Left ventricle myocardium inferior (tissue), 1 donor: ENCODE results near the gene PELI1. TPM values are rescaled to one million over a fixed set of nuclear protein-coding genes. Genes with fewer than 3 reads are reported as not detected.

Source experiments
- DNase-seq: peaks from one replicate; pipeline ENCODE4 v3.0.0-alpha.2; 2020
- H3K27ac ChIP-seq: fragments of 200-600 bp; replicated peaks from 2 replicates; pipeline ENCODE4 v1.8.0; 2021
- H3K27me3 ChIP-seq: fragments of 200-600 bp; 2 replicates; pipeline ENCODE4 v1.8.0; 2021; ENCODE audit warnings: low read depth
- H3K36me3 ChIP-seq: fragments of 200-600 bp; 2 replicates; pipeline ENCODE4 v1.8.0; 2021
- H3K4me1 ChIP-seq: fragments of 200-600 bp; 2 replicates; pipeline ENCODE4 v1.8.0; 2021
- H3K4me3 ChIP-seq: fragments of 200-600 bp; 2 replicates; pipeline ENCODE4 v1.8.0; 2021; ENCODE audit warnings: mild to moderate bottlenecking, moderate library complexity
- H3K9me3 ChIP-seq: fragments of 200-600 bp; replicated peaks from 2 replicates; pipeline ENCODE4 v1.8.0; 2021
- CTCF ChIP-seq: fragments of 200-600 bp; IDR thresholded peaks from 2 replicates; pipeline ENCODE4 v1.8.0; 2021; ENCODE audit warnings: antibody characterized with exemption, mild to moderate bottlenecking, borderline replicate concordance
- intact Hi-C: fragments of 100-400 bp; cut with micrococcal nuclease; formaldehyde crosslinking; loops from one replicate; pipeline ENCODE4 v1.11.0; 2022
- total RNA-seq: library from RNA; stranded (reverse); fragmentation: NEBNext Ultra II Directional; extraction: Animal tissue kit (Norgen Biotek cat#: 25700); gene quantifications from one replicate; pipeline ENCODE4 v1.2.1, GENCODE V29; 2021
- donor health status: DM: no; HTN: yes; CAD: no; lungs with severe emphysema.

PELI1 gene
- total RNA-seq, 1 donor from 2014 or later, result 6.6 TPM

GRCh38 chr2:64165706-64166105 lies 21.5 kb upstream of the PELI1 start:
- TF ChIP-seq CTCF, result no peak
- H3K27ac ChIP-seq, result no peak overlapping the region
- no peaks in the 10 kb centered on the region for H3K9me3 ChIP-seq
- no peaks in the 10 kb centered on the region for H3K4me1 ChIP-seq
- intact Hi-C loops, result no loop called here
- H3K27me3 ChIP-seq, result no peaks in the 10 kb centered on the region
- H3K4me3 ChIP-seq, result no peak overlapping the region
- no peak for DNase-seq
- no peaks in the 10 kb centered on the region for H3K36me3 ChIP-seq

- no peak overlapping the region for H3K4me3 ChIP-seq
- intact Hi-C loops, result no loop called here
- no peaks in the 10 kb centered on the region for H3K9me3 ChIP-seq
- no peak for DNase-seq
- no peaks in the 10 kb centered on the region for H3K4me1 ChIP-seq
- H3K36me3 ChIP-seq, result no peaks in the 10 kb centered on the region
- no peak overlapping the region for H3K27ac ChIP-seq
- TF ChIP-seq CTCF, result no peak
- H3K27me3 ChIP-seq, result no peaks in the 10 kb centered on the region
Measured at GRCh38 chr2:64164629-64165028, 20.4 kb upstream of the PELI1 start.

- Histone ChIP-seq H3K4me3 (no peak overlapping the region), H3K27ac (no peak overlapping the region), H3K9me3 (no peaks in the 10 kb centered on the region), H3K4me1 (peaks cover 6% of the 10 kb centered on the region), H3K36me3 (no peaks in the 10 kb centered on the region), H3K27me3 (no peaks in the 10 kb centered on the region)
- intact Hi-C loops, result no loop called here
- no peak for DNase-seq
- TF ChIP-seq CTCF, result no peak
Measured at GRCh38 chr2:64162516-64162915, 18.3 kb upstream of the PELI1 start.

- H3K27me3 ChIP-seq, result no peaks in the 10 kb centered on the region
- H3K27ac ChIP-seq, result no peak overlapping the region
- intact Hi-C loops, result no loop called here
- H3K36me3 ChIP-seq, result no peaks in the 10 kb centered on the region
- no peaks in the 10 kb centered on the region for H3K9me3 ChIP-seq
- no peak overlapping the region for H3K4me3 ChIP-seq
- DNase-seq, result no peak
- TF ChIP-seq CTCF, result no peak
- H3K4me1 ChIP-seq, result peaks cover 7% of the 10 kb centered on the region
Measured at GRCh38 chr2:64157792-64158191, 13.6 kb upstream of the PELI1 start.

- TF ChIP-seq CTCF, result no peak
- Histone ChIP-seq H3K36me3 (no peaks in the 10 kb centered on the region), H3K27ac (no peak overlapping the region), H3K4me1 (peaks cover 7% of the 10 kb centered on the region), H3K27me3 (no peaks in the 10 kb centered on the region), H3K4me3 (no peak overlapping the region), H3K9me3 (no peaks in the 10 kb centered on the region)
- DNase-seq, result no peak
- intact Hi-C loops, result no loop called here
Measured at GRCh38 chr2:64153811-64154210, 9.6 kb upstream of the PELI1 start.

- DNase-seq, result no peak
- Histone ChIP-seq H3K27ac (no peak overlapping the region), H3K4me3 (no peak overlapping the region), H3K4me1 (no peaks in the 10 kb centered on the region), H3K9me3 (no peaks in the 10 kb centered on the region), H3K36me3 (no peaks in the 10 kb centered on the region), H3K27me3 (no peaks in the 10 kb centered on the region)
- TF ChIP-seq CTCF, result no peak
- intact Hi-C loops, result no loop called here
Measured at GRCh38 chr2:64151476-64151875, 7.3 kb upstream of the PELI1 start.
